A673 (cell line): ENCODE data around the gene LRRTM1. TPM values are rescaled to one million over a fixed set of nuclear protein-coding genes. Genes with fewer than 3 reads are reported as not detected.

Experiments used
- BruUV-seq: library from RNA; stranded (reverse); fragments of 400-500 nt; replicated peaks from 2 replicates; lab custom pipeline; 2021; lab: Mats Ljungman, UMichigan
- CTCF ChIA-PET: fragments of 300-600 bp; sonication (Branson Sonifier 250); formaldehyde crosslinking; loops from one replicate; lab custom pipeline; 2022; ENCODE audit warnings: antibody characterized with exemption; lab: Charles Lee
- POLR2A ChIA-PET: fragments of 300-600 bp; sonication (Branson Sonifier 250); formaldehyde crosslinking; loops from one replicate; lab custom pipeline; 2022; ENCODE audit warnings: antibody characterized with exemption; ENCODE audit not compliant: low non-redundant PET; lab: Charles Lee
- DNase-seq: peaks from one replicate; pipeline ENCODE4 v3.0.0-alpha.2; 2015; ENCODE audit warnings: low spot score
- H3K27ac ChIP-seq: fragments of 200-600 bp; sonication (generic); 2 replicates; pipeline ENCODE4 v1.5.1; 2016; ENCODE audit warnings: mixed run types, low read depth, mild to moderate bottlenecking, mixed read lengths, antibody characterized with exemption, low read length; ENCODE audit not compliant: poor library complexity, severe bottlenecking
- H3K27me3 ChIP-seq: fragments of 200-600 bp; sonication (generic); replicated peaks from 2 replicates; pipeline ENCODE4 v1.6.1; 2017; ENCODE audit warnings: mixed run types, low read depth, mild to moderate bottlenecking, mixed read lengths, antibody characterized with exemption, low read length; ENCODE audit not compliant: insufficient read depth, poor library complexity
- H3K36me3 ChIP-seq: fragments of 200-600 bp; sonication (generic); 2 replicates; pipeline ENCODE4 v1.6.1; 2016; ENCODE audit warnings: mixed run types, mild to moderate bottlenecking, mixed read lengths, antibody characterized with exemption, low read length; ENCODE audit not compliant: insufficient read depth, poor library complexity, severe bottlenecking
- H3K4me1 ChIP-seq: fragments of 200-600 bp; sonication (generic); 2 replicates; pipeline ENCODE4 v1.6.1; 2017; ENCODE audit warnings: mixed run types, mild to moderate bottlenecking, mixed read lengths, antibody characterized with exemption, low read length; ENCODE audit not compliant: insufficient read depth, poor library complexity, severe bottlenecking
- H3K4me3 ChIP-seq: fragments of 200-600 bp; sonication (generic); 2 replicates; pipeline ENCODE4 v1.5.1; 2016; ENCODE audit warnings: low read depth, mixed run types, mild to moderate bottlenecking, mixed read lengths, low read length; ENCODE audit not compliant: poor library complexity, severe bottlenecking
- H3K9me3 ChIP-seq: fragments of 200-600 bp; sonication (generic); 2 replicates; pipeline ENCODE4 v1.6.1; 2016; ENCODE audit warnings: mixed run types, low read depth, mild to moderate bottlenecking, mixed read lengths, antibody characterized with exemption, low read length; ENCODE audit not compliant: poor library complexity, severe bottlenecking
- CTCF ChIP-seq: fragments of 300-800, 200-600 bp; sonication (generic); conservative IDR thresholded peaks from 2 replicates; pipeline ENCODE4 v1.5.1; 2017; ENCODE audit warnings: low read depth, mild to moderate bottlenecking, antibody characterized with exemption, low read length, moderate library complexity, mixed read lengths
- EZH2 ChIP-seq: fragments of 200-600 bp; sonication (generic); IDR thresholded peaks from 2 replicates; pipeline ENCODE4 v1.6.1; 2017; ENCODE audit warnings: borderline replicate concordance, low read depth, mild to moderate bottlenecking, mixed read lengths, antibody characterized with exemption, low read length; ENCODE audit not compliant: poor library complexity, severe bottlenecking
- intact Hi-C: fragments of 100-400 bp; cut with micrococcal nuclease; formaldehyde crosslinking; loops from one replicate; pipeline ENCODE4 v1.10.0; 2022; ENCODE audit not compliant: unreplicated experiment
- total RNA-seq: library from RNA; stranded (reverse); gene quantifications from 2 replicates; pipeline ENCODE4 v1.2.3, GENCODE V29; 2021

Gene LRRTM1
- total RNA-seq, 1 experiment from 2014 or later: not detected

GRCh38 chr2:80298954-80299353 is 5.6 kb downstream of the LRRTM1 start:
- Histone ChIP-seq H3K36me3 (no peaks in the 10 kb centered on the region), H3K4me3 (no peak overlapping the region), H3K27me3 (peaks cover 44% of the 10 kb centered on the region), H3K27ac (no peak overlapping the region), H3K9me3 (no peaks in the 10 kb centered on the region), H3K4me1 (no peaks in the 10 kb centered on the region)
- DNase-seq: no peak
- intact Hi-C loops: no loop called here
- CTCF ChIA-PET: no interaction called here
- TF ChIP-seq CTCF (no peak), EZH2 (no peak)
- POLR2A ChIA-PET: no interaction called here
- BruUV-seq: no TSS peak

GRCh38 chr2:80293039-80293438 is 11.5 kb downstream of the LRRTM1 start:
- Histone ChIP-seq H3K36me3 (no peaks in the 10 kb centered on the region), H3K4me3 (no peak overlapping the region), H3K27me3 (peaks cover 6% of the 10 kb centered on the region), H3K4me1 (no peaks in the 10 kb centered on the region), H3K9me3 (no peaks in the 10 kb centered on the region), H3K27ac (no peak overlapping the region)
- intact Hi-C loops: no loop called here
- ChIA-PET POLR2A (no interaction called here), CTCF (no interaction called here)
- DNase-seq: no peak
- no peak for TF ChIP-seq EZH2
- TF ChIP-seq CTCF: no peak
- no TSS peak for BruUV-seq

- Histone ChIP-seq H3K27me3 (peaks cover 6% of the 10 kb centered on the region), H3K9me3 (no peaks in the 10 kb centered on the region), H3K4me3 (no peak overlapping the region), H3K27ac (no peak overlapping the region), H3K4me1 (no peaks in the 10 kb centered on the region), H3K36me3 (no peaks in the 10 kb centered on the region)
- no TSS peak for BruUV-seq
- DNase-seq: no peak
- intact Hi-C loops: no loop called here
- POLR2A ChIA-PET: no interaction called here
- CTCF ChIA-PET: no interaction called here
- TF ChIP-seq CTCF (no peak), EZH2 (no peak)
These were observed 12.1 kb downstream of the LRRTM1 start for GRCh38 chr2:80292474-80292873.
